ENCODE measurements around the gene SPATA6L.

- TF ChIP-seq CTCF (IDR thresholded peaks at IDR 0.05) (peak in 1 of 7 experiments; percentile 8), POLR2A (IDR thresholded peaks at IDR 0.05) (peak; percentile 38 to 83 (median 80))
Observed at GRCh38 chr9:4666042-4666699, at the start of gene SPATA6L.

All from body of pancreas (tissue), 4 donors.